Measurements from ENCODE around the gene GAS2L1.

Gene GAS2L1

DNA sequence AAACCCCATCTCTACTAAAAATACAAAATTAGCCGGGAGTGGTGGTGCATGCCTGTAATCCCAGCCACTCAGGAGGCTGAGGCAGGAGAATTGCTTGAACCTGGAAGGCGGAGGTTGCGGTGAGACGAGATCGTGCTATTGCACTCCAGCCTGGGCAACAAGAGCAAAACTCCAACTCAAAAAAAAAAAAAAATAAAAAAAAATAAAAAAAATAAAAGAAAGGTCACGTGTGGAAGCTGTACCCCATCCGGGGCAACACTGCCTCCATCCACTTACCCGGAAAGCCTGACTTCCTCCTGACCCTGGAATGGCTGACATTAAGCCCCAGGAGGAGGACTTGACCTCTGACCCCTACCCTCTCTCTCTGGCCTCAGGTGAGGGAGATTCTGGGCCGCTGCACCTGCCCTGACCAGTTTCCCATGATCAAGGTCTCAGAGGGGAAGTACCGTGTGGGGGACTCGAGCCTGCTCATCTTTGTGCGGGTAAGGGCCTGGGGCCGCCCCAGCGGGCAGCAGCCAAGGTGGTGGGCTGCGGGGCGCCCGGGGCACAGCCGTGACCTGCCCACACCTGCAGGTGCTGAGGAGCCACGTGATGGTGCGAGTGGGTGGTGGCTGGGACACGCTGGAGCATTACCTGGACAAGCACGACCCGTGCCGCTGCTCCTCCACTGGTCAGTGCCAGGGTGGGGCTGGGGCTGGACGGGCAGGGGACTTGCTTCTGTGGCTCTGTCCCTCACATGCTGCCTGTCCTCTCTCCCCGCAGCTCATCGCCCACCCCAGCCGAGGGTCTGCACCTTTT, 3.8 kb downstream of the GAS2L1 start:
- peak; percentile 10 for DNase-seq

DNA sequence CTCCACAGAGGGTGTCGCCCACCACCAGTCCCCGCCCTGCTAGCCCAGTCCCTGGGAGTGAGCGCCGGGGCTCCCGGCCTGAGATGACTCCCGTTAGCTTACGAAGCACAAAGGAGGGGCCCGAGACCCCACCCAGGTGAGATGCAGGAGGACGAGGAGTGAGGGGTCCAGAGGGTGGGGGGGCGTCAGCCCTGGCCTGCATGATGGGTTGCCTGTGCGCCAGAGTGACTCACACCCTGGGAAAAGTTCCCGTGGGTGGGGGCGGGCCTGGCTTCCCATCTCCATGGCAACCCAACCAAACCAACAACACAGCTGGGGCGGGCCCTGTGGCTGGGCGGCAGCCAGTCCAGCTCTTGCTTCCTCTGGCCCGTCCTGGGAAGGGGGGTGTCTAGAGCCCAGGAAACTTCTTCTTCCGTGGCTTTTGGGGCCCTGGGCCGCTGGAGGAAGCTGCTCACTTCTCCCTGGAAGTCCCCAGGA, 4.5 kb downstream of the GAS2L1 start:
- DNase-seq: peak; percentile 57

DNA sequence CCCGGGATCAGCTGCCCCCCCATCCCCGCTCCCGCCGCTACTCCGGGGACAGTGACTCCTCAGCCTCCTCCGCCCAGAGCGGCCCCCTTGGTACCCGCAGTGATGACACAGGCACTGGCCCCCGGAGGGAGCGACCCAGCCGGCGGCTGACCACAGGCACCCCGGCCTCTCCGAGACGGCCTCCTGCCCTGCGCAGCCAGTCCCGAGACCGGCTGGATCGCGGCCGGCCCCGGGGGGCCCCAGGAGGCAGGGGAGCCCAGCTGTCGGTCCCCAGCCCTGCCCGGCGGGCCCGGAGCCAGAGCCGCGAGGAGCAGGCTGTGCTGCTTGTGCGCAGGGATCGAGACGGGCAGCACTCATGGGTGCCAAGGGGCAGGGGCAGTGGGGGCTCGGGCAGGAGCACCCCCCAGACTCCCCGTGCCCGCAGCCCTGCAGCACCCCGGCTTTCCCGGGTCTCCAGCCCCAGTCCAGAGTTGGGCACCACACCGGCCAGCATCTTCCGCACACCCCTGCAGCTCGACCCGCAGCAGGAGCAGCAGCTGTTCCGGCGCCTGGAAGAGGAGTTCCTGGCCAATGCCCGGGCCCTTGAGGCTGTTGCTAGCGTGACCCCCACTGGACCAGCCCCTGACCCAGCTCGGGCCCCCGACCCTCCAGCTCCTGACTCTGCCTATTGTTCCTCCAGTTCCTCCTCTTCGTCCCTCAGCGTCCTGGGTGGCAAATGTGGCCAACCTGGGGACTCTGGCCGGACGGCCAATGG, 5.2 kb downstream of the GAS2L1 start:
- DNase-seq: no peak

DNA sequence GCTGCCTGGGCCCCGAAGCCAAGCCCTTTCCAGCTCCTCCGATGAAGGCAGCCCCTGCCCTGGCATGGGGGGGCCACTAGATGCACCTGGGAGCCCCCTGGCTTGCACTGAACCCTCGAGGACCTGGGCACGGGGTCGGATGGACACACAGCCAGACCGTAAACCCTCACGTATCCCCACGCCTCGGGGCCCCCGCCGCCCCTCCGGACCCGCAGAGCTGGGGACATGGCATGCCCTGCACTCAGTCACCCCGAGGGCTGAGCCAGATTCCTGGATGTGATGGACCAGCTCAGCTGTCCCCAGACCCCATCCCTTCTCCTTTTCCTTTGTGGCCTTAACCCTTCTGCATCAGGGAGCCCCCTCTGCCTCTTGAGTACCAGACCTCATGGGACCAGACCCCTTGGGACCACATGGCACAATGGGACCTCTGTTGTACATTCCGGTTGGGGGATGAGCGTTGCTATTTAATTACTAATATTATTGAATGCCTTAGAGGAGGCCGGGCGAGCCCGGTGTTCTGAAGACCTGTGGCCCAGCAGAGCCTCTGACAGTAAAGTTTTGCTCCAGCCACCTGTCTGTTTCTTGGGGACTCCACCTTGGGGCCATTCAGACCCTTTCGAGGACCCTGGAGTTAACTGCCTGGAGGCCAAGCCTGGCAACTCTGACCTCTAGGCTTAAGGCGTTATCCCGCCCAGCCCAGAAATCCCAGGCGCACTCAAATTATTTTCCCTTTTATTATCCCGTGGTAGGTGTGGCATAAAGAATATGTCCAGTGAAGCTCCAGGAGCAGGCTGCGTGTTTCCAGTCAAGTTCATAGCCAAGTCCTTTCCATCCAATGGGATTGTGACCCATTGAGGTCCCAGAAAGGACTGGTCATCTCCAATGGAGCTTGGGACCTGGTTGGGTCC, 6.0 kb downstream of the GAS2L1 start:
- no peak for DNase-seq

DNA sequence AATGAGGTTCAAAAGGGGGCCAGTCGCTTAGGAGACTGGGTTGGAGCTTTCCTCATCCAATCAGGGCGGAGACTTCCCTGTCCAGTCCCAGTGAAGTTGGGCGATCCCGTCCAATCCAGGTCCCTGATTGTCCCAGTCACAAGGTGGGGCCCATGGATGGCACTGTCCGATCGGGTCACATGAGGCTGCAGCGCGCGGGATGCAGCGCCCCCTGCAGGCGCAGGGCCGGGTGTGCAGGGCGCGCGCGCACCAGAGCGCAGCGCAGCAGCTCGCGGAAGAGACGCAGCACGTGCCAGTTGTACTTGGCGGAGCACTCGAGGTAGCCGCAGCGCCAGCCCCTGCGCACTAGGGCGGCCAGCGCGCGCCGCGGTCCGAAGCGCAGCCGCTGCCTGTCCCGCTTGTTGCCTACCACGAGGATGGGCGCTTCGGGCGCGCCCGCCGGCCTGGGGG, 6.7 kb downstream of the GAS2L1 start:
- DNase-seq: no peak

DNA sequence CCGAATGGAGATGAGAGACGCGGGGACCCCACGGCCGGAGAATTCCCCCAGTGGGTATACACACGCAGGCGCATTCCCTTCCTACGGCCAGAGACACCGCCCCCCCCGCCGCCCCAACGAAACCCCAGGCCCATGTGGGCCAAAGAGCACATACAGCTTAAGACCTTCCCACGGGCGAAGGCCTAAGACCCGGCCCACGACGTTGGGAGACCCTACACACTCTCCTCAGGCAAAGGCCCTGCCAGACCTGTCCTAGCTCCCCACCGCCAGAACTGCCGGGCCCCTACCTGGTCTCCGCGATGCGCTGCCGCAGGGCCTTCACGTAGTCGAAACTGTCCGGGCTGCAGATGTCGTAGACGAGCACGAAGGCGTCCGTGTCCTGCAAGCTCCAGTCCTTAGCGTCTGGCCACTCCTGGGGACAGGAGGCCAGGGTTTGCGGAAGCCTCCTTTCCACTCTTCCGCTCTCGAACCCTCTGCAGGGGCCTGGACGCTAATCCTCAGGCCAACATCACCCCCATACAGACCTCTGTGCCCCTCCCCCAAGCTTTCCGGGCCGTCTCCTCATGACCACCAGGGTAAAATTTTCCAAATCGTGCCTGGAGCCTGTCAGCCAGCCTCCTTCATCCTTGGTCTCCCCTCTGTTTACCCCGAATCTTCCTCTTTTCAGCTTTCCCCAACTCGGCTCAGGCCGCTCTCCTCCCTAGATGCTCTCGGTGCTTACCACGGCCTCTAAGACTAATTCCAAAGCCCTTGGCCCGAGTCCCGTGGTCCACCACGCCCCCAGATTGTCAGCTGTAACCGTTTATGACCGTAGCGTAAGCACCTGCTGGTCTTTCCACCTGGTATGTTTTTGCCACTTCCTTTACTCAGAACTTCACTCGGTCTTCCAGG, 7.4 kb downstream of the GAS2L1 start:
- no peak for DNase-seq

DNA sequence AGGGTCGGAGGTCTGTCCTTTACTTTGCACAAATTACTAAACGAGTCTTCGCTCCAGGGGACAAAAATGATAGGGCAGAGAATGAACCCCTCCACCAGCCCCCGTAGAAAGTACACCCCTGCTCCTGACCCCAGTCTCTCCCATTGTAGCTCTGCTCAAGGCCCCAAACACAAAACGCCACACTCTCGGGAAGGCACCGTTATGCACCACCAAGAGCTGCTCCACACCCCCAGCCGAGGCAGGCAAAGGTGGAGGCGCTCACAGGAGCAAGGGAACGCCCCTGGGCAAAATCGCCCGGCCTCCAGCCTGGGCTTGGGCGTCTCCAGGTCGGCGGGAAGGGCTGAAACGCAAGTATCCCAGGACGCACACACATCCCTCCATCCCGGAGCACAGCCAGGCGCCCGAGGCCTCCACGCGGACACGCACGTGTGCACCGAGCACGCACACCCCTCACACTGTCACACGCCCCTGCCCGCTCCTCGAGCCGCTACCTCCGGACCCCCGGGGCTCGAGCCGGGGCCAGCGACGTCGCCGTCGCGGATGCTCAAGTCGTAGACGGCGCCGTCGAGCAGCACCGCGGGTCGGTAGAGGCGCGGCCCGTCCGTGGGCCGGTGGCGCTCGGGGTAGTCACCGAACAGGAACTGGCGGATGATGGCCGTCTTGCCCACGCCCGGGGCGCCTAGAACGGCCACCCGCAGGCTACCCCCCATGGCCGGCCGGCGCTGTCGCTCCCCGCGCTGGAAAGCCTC, 8.3 kb downstream of the GAS2L1 start:
- no peak for DNase-seq

DNA sequence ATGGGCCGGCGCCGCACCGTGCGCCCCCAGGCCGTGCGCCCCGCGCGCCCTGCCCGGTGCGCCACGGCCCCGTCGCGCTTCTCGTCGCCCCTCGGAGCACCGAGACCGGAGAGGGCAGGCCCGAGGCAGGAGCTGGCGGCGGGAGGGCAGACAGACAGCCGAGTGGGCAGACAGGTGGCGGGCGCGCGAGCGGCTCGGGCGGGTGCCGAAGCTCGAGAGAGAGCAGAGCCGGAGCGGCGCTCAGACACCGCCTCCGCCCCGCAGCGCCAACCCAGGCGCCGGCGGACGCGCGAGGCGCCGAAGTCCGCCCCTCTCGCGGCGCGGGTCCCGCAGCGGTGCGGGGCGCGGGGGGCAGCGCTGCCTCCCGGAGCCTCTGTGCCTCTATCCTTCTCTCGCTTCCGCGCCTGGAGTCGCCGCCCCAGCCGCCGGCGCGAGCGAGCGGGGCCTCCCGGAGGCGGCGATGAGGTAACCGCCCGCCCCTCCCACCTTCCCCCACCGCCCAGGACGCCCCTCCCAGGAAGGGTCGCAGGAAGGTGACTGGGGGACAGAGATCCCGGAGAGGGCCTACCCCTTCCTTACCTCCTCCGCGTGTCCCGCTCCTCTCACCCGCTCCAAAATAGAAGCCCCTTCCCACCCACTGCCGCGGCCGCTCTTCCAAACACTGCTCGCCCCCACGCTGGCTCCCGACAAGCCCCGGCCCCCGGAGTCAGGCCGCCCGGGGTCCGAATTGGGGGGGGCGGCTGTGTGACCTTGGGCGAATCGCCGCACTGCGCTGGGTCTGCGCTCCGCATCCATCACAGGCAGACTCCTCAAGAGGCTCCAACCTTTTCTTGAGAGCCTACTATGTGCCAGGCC, 9.1 kb downstream of the GAS2L1 start, which contains the start of gene RASL10A:
Gene RASL10A, minus strand, starts transcription at position 412 of the 855 bp plus-strand sequence. CDS start 451 bp downstream, outside the sequence.
- DNase-seq: no peak

DNA sequence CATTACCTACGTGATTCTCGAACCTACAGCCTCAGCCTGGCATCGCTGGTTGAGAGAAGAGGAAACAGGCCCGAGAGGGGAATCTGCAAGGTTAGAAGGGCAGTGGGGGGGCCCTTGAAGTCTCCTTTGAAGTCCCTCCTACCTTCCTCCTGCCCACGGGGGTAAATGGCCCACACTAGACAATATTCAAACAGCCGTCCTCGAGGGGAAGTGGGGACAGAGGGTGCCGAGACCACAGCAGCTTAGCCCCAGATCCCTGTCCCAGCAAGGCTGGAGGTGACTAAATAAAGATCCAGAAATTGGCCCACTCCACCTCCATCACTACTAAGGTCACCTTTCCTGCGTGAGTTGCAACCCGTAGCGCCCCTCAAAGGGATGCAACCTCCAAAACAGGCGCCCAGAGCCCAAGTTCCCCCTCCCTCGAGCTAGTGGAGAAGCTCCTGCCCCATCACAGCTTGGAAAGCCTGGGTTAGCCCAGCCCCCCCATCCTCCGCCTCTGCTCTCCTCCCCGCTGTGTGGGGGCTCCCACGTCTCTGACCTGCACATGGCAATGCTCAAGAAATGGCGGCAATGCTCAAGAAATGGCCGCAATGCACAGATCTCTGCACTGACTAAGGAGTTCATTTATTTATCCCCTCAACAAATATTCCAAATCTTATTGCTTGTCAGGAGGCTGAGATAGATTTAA, 9.8 kb downstream of the GAS2L1 start:
- no peak for DNase-seq

DNA sequence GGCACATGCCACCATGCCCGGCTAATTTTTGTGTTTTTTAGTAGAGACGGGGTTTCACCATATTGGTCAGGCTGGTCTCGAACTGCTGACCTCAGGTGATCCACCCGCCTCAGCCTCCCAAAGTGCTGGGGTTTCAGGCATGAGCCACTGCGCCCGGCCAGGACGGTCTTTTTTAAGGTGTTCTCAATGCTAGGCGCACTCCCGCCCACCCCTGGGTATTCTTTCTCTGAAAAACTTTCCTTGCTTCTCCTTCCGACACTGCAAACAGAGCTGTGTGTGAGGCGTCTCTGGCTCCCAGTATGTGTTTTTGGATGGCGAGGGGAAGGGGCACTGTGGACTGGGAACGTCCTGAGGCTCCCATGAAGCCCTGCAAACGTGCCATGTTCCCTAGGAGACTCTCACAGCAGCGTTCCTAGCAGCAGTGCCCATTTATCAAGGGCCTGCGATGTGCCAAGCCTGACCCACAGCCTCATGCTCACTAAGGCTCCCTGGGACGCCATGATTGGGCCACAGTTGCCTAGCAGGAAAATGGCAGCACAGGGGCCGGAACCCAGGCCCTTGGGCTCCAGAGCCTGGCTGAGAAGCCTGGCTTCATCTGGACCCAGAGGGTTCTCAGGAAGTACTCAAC, 11.5 kb downstream of the GAS2L1 start:
- no peak for DNase-seq

DNA sequence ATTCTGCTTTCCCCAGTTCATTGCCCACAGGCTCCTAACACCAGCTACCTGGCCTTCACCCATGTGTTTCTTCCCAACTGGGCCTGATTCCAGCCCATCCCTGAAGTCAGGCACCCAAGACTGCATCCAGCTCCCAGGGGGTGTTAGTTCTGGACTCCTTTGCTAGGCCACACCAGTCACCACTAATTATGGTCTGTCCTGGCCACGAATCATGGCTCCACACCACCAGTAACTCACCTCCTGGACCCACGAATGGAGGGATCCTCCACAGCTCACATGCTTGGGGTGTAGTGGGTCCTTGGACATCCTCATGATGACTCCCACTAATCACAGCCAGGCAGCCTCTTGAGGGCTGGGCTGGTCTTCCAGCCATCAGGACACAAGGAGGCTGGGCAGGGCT, 12.6 kb downstream of the GAS2L1 start:
- DNase-seq: no peak

DNA sequence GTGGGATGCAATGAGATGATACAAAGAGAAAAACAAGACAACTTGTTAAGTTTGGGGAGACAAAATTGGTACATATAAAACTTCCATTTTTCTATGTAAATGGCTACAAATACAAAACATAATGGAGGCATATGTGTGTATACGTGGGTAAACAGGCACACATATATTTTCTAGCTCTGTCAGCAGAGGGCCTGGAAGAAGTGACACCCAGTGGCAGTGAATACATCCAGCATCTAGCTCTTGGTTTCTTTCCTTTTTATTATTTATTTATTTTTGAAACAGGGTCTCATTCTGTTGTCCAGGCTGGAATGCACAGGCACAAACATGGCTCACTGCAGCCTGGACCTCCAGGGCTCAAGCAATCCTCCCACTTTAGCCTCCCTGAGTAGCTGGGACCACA, 14.1 kb downstream of the GAS2L1 start:
- DNase-seq: no peak

DNA sequence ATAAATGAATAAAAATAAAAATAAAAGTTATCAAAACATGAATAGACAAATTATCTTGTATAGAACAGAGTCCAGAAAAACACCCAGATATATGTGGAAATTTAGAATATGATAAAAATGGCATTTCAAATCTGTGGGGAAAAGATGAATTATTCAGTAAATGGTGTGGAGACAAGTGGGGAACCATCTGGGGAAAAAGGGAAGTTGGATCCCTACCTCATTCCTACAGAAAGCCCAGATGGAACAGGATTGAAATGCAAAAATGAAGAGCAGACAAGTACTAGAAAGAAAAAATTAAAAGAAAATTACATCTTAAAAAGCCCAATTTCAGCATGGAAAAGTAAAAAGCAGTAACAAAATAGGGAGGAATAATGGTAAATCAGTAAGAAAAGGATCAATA, 17.2 kb downstream of the GAS2L1 start:
- no peak for DNase-seq

DNA sequence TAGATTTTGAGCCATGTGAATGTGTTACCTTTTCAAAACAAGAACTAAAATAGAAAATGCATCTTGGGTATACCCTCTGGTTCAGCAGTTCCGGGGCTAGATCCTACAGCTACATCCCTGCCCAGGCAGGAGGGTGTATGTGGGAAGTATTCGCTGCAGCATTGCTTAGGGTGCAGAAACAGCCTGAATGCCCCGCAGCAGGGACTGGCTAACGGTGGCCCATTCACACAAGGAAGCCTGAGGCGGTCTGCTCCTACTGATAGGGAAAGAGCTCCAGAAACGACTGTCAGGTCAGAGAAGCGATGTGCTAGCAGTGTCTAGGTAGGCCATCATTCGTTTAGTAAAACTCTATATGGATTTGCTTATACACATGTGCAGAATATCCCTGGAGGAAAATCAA, 18.9 kb downstream of the GAS2L1 start:
- DNase-seq: no peak

DNA sequence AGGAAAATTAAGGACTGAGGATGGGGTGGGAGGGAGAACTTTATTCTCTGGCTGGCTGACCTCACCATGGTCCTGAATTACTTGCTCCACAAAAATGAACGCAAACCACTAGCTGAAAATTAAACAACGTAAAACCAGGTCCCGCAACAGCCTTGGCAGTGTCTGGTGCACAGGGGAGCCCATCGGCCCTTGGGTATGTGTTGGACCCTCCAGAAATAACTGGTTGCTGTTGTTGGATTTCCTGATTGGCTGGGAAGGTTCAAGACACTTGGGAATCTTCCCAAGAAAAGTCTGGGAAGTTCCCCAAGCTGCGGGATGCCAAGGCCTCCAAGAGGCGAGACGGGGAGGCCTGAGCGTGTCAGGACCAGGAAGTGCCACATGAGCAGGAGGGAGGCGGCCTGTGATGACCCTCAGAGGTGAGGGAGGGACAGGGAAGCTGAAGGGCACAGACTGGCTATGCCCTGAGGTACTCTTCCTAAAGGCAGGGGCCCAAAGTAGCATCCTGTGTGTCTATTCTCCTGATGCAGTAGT, 19.4 kb downstream of the GAS2L1 start:
- DNase-seq: no peak

DNA sequence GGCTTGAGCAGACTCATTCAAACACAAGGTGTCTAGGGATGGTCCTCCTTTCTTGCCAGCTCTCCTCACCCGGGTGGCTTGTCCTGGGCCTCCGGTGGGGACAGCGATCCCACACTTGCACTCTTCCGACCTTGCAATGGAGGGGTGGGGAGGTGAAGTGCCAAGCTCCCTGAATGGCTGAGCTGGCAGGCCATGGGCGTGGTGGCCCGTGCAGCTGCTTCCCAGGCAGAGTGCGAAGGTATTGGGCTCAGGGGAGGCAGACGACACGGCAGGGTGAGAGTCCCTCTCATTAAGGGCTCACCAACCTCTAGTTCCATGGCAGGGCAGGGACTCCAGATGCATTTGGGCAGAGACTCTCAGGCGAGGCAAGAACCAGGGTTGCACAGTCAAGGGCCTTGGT, 20.0 kb downstream of the GAS2L1 start:
- DNase-seq: no peak

DNA sequence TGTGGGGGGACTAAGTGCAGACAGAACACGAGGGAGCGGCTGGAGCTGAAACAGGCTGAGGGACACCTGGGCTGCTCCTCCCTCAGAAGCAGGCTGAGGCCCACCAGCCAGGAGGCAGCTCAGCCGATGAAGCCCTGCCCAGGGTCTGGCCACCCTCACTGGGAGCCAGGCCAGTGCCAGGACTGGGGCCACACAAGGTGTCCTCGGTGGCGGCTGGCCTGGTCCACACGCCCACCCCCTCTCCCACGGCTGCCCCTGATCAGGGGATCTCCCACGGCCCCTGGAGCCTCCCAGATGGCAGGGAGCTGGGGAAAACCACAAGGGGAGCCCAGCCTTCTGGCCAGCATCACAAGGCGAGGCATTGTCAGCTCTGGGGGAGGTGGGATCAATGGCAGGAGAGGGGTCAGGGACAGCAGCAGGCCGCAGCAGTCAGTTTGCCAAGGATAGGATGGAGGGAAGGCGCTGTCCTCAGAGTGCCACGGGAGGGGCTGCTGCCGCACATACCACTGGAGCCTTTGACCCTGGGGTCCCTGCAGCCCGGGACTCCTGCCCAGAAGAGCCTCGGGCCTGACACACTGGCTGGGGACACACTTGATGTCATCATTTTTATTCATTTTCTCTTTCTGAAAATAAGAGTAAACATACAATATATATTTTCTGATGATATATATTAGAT, 20.8 kb downstream of the GAS2L1 start:
- DNase-seq: no peak

DNA sequence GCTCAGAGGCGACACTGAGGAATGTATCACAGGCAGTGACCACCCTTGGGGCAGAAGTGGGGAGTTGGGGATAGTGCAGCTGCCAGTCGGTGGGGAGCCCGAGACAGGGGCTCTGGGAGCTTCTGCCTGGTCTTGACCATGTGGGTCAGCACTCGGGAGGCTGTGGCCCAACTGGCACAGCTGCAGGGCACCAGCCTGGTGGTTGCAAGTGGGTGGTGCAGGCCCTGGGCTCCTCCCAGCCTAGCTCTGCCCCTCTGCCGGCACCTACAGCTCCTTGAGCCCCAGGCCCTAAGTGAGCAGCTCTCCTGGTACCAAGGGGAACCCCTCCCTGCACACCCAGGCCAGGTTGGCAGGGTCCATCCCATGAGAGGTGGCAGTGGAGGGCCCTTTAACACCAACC, 21.6 kb downstream of the GAS2L1 start:
- DNase-seq: no peak

Measured in activated CD8-positive, alpha-beta memory T cell treated with anti-CD3 and anti-CD28 coated beads, Interleukin-2, amount 50 U/mL, for 4 hours (primary cell).